Fibroblast of gingiva (primary cell): ENCODE data around the gene PIGU.

Source experiments
- DNase-seq: peaks from one replicate; pipeline ENCODE4 v3.0.0-alpha.2; 2011; ENCODE audit warnings: low read depth

The PIGU gene

DNA sequence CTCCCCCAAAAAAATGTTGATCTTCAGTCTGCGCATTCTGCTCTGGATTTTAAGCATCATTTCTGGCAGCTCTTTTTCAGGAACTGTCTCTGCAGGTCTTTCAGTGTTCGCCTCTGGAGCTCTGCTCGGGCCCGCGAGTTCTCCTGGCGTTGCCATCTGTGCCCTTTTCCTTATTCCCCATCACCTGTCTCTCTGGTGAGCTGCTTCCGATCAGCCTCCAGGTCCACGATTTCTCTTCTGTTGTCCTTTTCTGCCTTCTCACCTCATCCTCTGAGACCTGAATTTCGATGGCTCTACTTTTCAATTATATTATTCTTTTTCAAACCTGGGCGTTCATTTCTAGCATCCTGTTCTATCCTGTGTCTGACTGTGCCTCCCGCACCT lies 119.0 kb downstream of the PIGU start:
- DNase-seq: no peak

DNA sequence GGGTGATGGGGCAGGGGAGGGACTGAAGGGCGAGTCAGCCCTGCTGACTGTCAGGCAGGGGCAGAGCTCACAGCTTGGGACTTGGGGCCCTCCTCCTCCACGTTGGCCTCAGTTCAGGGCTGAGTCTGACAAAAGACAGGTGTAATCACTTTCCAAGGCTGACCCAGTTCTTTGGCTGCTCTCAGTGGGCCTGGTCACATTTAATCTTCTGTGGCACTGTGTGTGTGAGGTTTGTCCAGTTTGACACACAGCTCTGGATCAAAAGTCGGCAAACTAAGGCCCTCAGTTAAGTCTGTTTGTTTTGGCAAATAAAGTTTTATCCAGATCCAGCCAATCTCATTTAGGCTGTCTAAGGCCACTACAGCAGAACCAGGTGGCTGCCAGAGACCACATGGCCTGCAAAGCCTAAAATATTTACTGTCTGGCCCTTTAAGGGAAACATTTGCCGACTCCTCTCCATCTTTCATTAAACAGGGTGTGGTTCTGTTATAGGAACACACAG lies 123.5 kb downstream of the PIGU start:
- no peak for DNase-seq

DNA sequence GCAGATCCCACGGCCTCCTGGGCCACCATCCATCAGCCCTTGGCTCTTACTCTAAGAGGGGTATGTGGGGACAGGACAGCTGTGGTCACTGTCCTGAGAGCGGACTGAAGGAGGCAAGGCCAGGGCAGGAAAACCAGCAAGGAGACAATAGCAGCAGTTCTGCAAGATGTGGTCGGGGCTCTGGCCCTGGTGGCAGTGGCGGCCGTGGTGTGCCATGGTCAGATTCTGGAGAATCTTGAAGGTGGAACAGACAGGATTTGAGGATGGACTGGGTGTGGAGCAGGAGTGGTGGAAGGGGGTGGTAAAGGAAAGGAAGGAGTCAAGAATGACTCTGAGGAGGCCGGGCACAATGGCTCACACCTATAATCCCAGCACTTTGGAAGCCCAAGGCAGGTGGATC lies 124.3 kb downstream of the PIGU start:
- no peak for DNase-seq

DNA sequence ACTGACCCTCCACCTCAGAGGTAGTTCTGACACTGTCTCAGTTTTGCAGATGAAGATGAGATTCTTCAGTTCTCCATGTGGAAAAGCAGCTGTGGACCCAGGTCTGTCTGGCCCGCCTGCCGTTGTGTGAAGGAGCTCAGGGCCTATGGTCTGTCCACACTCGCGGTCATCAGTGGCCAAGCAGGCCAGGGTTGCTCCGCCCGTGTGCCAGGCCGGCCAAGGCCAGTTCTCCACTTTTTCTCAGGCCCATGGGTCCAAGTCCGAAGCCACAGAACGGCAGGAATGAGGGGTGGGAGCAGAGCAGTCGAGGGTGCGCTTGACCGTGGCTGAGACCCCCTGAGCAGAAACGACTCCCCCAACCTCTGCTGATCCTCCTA lies 127.0 kb downstream of the PIGU start:
- DNase-seq: no peak

DNA sequence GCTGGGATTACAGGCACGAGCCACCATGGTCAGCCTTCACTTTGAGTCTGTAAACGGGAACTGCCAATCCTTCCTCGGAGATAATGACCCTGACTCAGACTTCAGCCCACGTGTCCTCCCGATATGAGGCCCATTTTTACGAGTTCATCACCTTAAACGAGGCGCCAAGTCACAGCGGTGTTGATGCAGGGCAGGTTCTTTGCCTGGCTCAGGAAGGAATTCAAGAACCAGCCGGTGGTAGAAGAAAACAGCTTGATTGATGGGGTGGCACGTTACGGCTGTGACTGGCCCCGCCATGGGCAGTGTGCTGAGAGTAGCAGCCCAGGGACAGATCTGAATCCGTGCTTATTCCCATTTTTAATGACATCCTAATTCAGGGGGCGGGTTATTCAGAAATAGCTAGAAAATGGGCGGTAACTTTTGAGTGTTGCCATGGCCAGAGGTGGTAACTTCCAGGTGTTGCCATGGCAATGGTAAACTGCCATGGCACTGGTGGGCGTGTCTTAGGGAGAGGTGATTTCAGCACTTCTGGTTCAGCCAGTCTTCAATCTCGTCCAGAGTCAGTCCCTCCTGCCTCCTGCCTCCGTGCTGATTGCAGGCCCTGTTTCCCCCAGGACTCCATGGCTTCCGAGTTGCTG lies 127.5 kb downstream of the PIGU start:
- no peak for DNase-seq

DNA sequence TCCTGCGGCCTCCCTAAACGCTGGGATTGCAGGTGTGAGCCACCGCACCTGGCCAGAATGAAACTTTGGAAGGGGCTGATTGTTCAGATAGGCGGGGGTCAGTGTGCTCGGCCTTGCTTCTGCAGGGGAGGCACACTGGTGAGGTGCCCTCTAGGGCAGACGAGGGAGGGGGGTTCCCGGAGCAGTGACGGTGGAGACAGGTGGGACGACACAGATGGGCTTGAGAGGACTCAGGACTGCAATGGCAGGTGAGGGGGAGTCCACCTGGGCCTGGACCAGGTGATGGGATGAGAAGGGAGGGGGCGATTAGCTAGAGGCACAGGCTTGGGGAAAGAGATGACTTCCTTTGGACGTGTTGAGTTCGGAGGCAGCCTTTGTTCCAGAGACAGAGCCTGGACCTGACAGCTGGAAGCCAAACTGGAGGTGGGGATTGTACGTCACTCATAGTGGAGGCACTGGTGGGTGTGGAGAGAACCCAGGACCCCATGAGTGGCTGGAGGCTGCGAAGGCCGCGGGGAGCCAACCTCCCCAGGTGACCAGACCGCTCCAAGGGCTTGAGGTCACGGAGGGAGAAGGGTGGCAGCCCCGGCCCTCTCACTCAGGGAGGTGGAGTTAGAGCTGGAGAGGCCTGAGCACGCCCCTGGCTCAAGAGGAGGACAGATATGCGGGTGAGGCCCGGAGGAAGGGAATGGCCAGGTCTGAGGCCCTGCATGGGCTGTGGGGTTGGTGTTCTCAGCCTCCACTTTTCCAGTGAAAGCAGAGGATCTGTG lies 128.9 kb downstream of the PIGU start:
- no peak for DNase-seq

DNA sequence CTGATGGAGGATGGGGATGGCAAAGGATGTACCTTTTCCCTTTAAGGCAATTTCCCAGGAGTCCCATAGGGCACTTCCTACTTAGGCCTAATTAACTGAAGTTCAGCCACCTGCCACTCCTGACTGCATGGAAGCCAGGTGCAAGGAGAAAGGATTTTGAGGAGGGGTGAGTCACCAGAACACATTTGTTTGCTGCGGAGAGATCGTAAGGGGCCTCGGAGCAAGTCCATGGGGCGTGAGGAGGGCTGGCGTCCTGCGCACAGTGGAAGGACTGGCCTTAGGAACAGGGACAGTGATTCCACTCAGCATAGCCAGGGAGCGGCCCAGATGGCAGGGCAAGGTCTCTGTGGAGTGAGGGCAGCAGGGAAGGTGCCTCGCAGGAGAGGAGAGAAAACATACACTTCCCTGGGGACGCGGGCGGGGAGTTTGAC lies 130.1 kb downstream of the PIGU start:
- DNase-seq: no peak

DNA sequence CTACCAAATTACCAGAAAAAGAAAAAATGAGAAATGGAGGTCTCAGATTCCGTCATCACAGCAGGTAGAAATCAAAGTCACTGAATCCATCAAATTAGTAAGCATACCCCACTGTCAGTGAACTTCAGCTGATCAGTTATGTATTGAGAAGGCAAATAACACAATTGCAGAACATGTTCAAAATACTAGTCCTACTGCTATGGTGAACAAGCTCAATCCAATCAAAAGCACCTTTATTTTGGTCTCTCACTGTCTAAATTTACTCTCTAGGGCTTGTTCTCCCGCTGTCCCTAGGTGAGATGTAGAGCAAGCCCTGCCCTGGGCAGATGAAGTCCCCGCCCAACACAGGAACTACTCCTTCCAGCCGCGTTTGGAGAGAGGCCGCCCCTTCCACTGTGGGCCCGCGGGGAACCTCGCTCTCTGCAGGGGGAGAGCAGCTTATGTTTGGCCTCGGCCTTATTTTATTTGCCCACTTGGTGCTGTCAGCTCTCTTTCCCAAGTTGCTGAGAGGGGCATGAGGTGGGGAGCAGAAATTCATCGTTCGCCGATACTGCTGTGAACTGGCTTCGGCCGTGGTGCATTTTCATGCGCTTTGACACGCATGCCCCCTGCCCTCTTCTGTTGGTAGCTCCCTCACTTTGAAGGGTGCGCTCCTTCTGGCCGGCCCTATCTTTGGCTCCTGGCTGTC lies 132.6 kb downstream of the PIGU start:
- DNase-seq: no peak

DNA sequence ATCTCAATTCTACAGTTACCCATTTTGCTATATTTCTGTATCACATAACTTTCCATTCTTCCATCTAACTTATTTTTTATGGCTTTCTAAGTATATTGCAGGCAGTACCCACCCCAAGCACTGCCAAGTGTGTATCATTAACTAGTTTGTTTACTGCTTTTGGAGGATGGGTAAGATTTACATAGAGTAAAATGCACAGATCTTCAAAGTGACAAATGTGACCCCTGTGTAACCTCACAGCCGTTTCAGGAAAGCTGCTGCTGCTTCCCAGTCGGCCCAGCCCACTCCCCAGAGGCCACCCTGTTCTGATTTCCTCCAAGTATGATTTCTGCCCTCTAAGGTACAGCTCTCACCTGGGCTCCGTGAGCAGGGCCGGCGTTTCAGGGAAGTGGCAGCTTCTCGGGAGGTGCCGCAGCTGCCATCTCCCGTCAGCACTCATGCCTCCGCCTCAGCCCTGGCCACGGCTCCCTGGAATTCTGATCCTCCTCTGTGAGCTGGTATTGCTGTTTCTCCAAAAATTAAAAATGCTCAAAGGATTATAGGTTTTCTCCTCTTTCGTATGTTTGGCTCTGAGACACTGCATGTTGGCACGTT lies 133.3 kb downstream of the PIGU start:
- DNase-seq: no peak

DNA sequence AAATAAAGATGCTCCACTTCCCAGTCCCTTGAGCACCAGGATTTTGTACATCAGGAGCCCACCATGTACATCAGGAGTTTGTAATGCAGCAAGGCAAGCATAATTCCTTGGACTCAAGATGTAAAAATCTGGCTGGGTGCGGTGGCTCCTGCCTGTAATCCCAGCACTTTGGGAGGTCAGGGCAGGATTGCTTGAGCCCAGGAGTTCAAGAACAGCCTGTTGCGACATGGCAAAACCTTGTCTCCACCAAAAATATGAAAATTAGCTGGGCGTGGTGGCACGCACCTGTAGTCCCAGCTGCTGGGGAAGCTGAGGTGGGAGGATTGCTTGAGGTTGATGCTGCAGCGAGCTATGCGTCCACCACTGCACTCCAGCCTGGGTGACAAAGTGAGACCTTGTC lies 134.5 kb downstream of the PIGU start:
- DNase-seq: no peak

DNA sequence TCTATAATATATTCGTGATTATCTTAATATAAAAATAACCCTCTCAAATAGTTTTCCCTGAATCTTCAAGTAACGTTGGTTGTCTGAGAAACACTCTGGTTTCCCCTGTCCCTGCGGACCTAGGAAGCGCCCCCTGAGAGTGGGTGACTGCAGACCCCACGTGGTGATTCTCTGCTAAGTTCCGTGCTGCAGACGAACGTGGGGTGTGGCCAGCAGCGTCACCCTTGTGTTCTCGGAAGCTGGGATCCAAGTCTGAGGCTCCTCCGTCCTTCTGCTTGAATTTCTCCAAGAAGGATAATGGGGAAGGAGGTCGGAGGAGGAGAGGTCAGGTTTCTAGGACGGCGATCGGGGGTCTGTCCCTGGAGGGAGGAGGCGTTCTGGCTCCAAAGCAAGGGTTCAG lies 135.0 kb downstream of the PIGU start:
- no peak for DNase-seq

DNA sequence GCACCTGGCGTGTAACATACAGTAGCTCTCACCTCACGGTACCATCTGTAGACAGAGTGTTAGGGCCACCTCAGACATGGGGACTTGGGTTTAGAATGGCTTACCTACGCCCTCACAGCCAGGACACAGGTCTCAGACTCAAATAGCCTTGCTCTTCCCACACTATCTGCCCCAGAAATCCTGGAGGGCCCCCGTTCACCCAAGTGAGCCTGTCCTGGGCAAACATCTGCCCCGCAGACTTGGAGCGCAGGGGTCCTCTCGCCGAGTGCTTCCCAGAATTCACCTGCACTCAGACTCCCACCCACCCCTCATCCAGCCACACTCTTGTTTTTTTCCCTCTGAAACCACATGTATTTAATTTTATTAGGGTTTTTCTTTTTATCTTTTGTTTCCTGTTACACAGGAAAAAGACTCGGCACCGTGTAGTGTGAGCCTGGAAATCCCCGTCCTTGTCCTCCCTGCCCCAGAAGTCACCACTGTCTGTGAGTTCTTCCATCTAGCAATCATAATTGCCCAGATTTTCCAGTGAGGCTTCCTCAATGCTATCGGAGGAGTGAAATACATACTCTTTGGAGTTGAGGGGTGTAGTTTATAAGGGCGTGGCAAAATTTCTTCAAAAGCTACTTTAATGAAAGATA lies 135.5 kb downstream of the PIGU start:
- DNase-seq: no peak

DNA sequence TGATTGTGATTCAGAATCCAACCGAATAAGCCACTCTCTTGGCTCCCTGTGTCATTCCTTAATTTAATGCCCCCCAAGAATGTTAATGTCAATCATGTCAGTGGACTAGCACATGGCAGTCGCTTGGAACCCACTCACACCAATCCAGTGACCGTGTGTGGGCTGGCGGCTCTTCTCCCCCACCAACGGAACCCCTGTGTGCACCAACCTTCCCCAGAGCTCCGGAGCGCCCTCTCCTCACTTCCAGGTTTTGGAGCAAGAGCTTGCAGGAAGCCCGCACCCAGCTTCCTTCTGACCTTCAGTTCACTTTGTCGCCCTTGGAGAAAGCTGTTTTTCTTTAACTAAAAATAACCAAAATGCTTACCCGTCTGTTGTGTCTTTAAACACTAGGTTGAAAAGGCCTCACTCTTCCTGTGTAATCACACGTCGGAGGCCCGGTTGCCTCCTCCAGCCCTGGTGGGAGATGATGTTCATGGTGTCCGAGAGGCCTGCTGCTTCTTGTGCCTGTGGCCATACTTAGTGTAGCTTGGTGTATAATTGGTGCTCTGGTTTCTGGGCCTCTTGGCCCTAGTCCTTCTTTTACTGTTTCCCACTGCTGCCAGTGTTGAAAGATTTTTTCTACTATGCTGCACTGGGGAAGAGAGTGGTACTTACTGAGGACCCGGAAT lies 136.2 kb downstream of the PIGU start:
- DNase-seq: no peak

DNA sequence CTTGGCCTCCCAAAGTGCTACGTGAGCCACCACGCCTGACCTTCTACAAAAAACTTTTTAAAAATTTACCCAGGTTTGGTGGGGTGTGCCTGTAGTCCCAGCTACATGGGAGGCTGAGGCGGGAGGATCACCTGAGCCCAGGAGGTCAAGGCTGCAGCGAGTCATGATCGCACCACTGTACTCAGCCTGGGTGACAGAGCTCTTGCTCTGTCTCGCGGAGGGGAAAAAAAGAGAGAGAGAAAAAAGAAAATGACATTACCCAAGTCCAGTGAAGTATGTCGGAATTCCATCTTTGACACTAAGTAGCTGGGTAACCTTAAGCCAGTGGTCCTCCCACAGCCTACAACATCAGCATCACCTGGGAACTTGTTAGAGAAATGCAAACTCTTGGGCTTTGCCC lies 137.1 kb downstream of the PIGU start:
- no peak for DNase-seq

DNA sequence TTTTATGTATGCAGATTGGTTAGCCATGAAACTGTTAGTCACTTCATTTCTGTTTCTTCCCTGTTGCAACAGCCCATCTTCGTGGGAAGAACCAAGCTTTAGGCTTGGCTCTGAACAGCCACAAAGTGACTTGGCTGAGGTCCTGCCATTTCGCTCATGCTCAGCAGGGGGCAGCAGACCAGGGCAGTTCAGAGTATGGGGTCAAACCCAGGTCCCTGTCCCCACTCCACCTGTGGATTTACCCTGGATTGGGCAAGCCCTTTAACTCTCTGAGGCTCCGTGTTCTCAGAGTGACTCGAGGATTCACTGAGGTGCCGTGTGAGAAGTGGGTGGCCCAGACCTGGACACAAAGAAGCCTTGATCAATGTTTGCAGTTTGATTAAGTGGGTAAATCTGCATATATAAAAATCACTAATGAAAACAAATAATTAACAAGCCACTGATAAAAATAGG lies 138.2 kb downstream of the PIGU start:
- peak; percentile 66 for DNase-seq

DNA sequence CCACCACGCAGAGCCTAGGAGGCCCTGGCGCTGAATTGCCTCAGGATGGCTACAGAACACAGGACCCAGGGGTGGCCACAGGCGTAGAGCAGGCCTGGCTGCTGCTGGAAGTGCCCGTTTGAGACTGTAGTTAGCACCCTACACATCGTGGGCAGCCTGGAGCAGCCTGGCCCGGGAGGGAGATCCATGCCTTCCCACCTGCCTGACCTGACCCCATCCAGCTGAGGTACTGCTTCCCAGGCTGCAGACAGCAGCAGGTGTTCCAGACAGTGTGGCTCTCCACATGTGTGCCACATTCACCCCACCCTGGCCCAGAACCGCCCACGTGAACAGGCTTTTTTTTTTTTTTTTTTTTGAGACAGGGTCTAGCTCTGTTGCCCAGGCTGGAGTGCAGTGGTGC lies 139.2 kb downstream of the PIGU start:
- no peak for DNase-seq

DNA sequence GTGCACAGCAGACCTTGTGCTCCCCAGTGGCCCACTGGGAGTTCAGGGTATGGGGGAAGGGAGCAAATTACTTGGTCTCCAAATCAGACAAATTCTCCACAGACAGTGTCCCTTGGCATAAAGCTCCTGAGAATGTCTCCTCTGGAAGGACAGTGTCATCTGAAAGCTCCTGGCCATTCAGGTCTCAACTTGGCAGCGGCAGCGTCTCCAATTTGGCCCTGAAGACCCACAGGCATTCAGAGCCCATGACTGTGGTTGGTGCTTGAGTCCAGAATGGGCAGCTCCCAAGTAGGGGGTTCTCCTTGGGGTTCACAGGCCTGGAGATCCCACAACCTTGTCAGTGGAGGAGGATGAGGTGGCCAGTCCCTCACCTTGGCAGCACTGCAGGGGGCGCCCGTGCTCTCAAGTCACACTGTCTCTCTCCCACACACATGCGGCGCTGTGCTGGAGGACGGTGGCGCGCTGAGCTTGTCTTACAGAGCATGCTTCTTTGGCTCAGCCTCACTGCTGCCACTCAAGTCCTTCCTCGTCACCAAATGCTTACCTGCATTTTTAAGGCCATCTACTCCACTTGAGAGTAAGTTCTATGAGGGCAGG lies 140.0 kb downstream of the PIGU start:
- no peak for DNase-seq

DNA sequence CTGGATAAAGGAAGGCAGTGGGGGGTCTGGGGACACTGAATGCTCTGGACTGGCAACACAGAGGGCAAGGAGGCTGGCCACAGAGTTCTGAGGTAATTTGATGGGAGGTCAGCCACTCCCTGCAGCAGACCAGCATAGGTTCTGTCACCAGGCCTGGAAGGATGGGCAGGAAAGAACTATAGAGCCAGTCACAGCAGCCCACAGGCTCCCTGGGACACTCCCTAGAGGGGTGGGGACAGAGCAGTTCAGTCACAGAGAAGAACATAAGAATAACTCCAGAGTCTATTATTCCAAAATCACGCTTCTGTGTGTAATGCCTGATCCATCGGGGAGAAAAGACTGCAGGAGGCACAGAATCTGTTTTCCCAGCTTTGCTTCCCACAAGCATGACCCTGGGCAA lies 141.0 kb downstream of the PIGU start:
- DNase-seq: no peak

DNA sequence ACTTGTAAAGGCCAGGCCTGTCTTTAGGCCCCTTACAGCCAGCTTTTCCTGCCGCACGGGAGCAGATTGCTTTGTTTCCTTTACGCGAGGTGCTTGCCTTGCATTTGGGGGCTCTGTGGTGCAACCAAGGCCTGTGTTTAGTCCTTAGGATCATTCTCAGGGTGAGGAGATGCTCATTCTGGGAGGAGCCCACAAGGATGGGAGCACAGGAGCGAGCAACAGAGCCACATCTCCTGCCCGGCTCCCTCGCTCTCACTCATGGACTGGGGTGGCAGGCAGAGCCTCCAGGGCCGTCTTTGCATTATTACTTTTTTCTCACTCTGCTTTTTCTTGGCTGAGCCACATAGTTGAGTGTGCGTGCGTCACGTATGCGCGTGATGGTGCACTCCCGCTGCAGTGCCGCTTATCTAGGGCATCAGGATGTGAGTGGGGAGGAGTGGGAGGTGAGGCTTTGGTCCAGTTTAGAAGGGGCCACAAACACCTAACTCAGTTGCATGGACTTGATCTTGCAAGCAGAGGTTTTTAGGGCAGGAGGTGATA lies 141.5 kb downstream of the PIGU start:
- no peak for DNase-seq

DNA sequence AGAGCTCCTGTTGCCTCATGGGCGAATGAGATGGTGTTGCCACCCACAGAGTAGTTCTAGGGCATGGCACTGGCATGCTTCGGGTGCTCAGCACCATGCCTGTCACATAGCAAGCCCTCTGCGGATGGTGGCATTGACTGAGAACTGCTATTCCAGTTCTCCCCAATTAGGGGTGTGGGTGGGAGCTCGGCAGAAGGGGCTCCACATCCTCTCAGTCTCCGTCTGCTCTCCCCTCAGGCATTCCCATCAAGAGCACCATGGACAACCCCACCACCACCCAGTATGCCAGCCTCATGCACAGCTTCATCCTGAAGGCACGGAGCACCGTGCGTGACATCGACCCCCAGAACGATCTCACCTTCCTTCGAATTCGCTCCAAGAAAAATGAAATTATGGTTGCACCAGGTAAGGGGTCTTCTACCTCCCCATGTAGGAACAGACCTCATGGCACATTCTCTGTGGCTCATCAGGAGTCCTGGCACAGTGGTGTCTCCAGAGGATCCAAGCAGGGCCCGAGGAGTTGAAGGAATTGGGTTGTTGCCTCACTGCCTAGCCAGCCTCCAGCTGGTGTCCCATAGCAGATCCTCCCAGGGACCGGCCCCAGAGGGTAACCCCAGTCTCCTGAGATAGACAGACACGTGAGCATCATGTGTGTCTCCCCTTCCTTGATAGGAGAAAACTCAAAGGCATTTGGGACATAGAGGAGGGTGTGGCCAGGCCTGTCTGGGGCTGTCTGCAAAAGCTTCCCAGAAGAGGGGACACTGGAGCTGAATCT lies 142.3 kb downstream of the PIGU start:
- no peak for DNase-seq
